HTERT RPE-1 (cell line): ENCODE measurements around the gene TBC1D7.
"Not testable (repeated sequence)": the region's sequence is repeated elsewhere in the genome, so short reads cannot be mapped to it uniquely, and the experiment has no call there.

ENCODE experiments used
- in situ Hi-C: fragments of 300-500 bp; cut with MboI; formaldehyde crosslinking; loops from 4 replicates; pipeline ENCODE4 v1.14.3; 2020; ENCODE audit warnings: low sequenced_read_pairs

TBC1D7 gene

GRCh38 chr6:13326031-13326586 is 2.2 kb downstream of the TBC1D7 start:
- in situ Hi-C loops: not testable (repeated sequence)

- in situ Hi-C loops: no loop called here
Measured at GRCh38 chr6:13319891-13320564, 8.3 kb downstream of the TBC1D7 start.

- in situ Hi-C loops: no loop called here
Measured at GRCh38 chr6:13318821-13319220, 9.5 kb downstream of the TBC1D7 start.

- in situ Hi-C loops: no loop called here
Measured at GRCh38 chr6:13315896-13316295, 12.4 kb downstream of the TBC1D7 start.

- in situ Hi-C loops: no loop called here
Measured at GRCh38 chr6:13314806-13315205, 13.5 kb downstream of the TBC1D7 start.

- in situ Hi-C loops: no loop called here
Measured at GRCh38 chr6:13311155-13311554, 17.2 kb downstream of the TBC1D7 start.

GRCh38 chr6:13308332-13308731 is 20.0 kb downstream of the TBC1D7 start:
- in situ Hi-C loops: no loop called here

- in situ Hi-C loops: no loop called here
Measured at GRCh38 chr6:13307508-13307995, 20.8 kb downstream of the TBC1D7 start.

GRCh38 chr6:13305791-13306190 is 22.5 kb downstream of the TBC1D7 start:
- in situ Hi-C loops: no loop called here

GRCh38 chr6:13305288-13305687 is 23.0 kb downstream of the TBC1D7 start:
- in situ Hi-C loops: no loop called here

GRCh38 chr6:13304580-13305260 is 23.6 kb downstream of the TBC1D7 start:
- in situ Hi-C loops: no loop called here

GRCh38 chr6:13304101-13304500 is 24.2 kb downstream of the TBC1D7 start:
- in situ Hi-C loops: no loop called here

GRCh38 chr6:13303668-13304017 is 24.7 kb downstream of the TBC1D7 start:
- in situ Hi-C loops: no loop called here

GRCh38 chr6:13302751-13303667 is 25.3 kb downstream of the TBC1D7 start:
- in situ Hi-C loops: no loop called here

GRCh38 chr6:13302291-13302690 is 26.0 kb downstream of the TBC1D7 start:
- in situ Hi-C loops: no loop called here

- in situ Hi-C loops: no loop called here
Measured at GRCh38 chr6:13300643-13301590, 27.4 kb downstream of the TBC1D7 start.

- in situ Hi-C loops: no loop called here
Measured at GRCh38 chr6:13299918-13300317, 28.4 kb downstream of the TBC1D7 start.

- in situ Hi-C loops: no loop called here
Measured at GRCh38 chr6:13299403-13299821, 28.9 kb downstream of the TBC1D7 start.

GRCh38 chr6:13298446-13298845 is 29.9 kb downstream of the TBC1D7 start:
- in situ Hi-C loops: no loop called here

GRCh38 chr6:13297391-13297790 is 30.9 kb downstream of the TBC1D7 start:
- in situ Hi-C loops: no loop called here
